Neuronal stem cell (in vitro differentiated cells): Measurements from ENCODE around the gene CD200R1L.

Source experiments
- DNase-seq: peaks from one replicate; pipeline ENCODE4 v3.0.0-alpha.2; 2013; ENCODE audit warnings: low spot score
- H2AFZ ChIP-seq: one replicate; pipeline ENCODE4 v1.6.1; 2013; ENCODE audit warnings: mild to moderate bottlenecking, low read length, inconsistent platforms
- H2AK5ac ChIP-seq: 2 replicates; pipeline ENCODE4 v1.6.1; 2013; ENCODE audit warnings: low read depth, mild to moderate bottlenecking, inconsistent platforms, low read length, moderate library complexity, mixed read lengths
- H2BK120ac ChIP-seq: 2 replicates; pipeline ENCODE4 v1.6.1; 2013; ENCODE audit warnings: low read depth, mild to moderate bottlenecking, inconsistent platforms, low read length, moderate library complexity, mixed read lengths
- H2BK12ac ChIP-seq: one replicate; pipeline ENCODE4 v1.6.1; 2013; ENCODE audit warnings: low read length, inconsistent platforms
- H2BK15ac ChIP-seq: 2 replicates; pipeline ENCODE4 v1.6.1; 2013; ENCODE audit warnings: mild to moderate bottlenecking, low read length, inconsistent platforms, mixed read lengths
- H2BK5ac ChIP-seq: one replicate; pipeline ENCODE4 v1.6.1; 2013; ENCODE audit warnings: inconsistent platforms, mild to moderate bottlenecking, low read length, moderate library complexity
- H3K14ac ChIP-seq: one replicate; pipeline ENCODE4 v1.6.1; 2013; ENCODE audit warnings: low read length, inconsistent platforms
- H3K18ac ChIP-seq: 2 replicates; pipeline ENCODE4 v1.6.1; 2013; ENCODE audit warnings: low read length, inconsistent platforms
- H3K23ac ChIP-seq: 2 replicates; pipeline ENCODE4 v1.6.1; 2013; ENCODE audit warnings: low read depth, mild to moderate bottlenecking, mixed read lengths, low read length, inconsistent platforms; ENCODE audit not compliant: poor library complexity
- H3K27ac ChIP-seq: replicated peaks from 3 replicates; pipeline ENCODE4 v1.5.1; 2013; ENCODE audit warnings: low read length, inconsistent platforms
- H3K27me3 ChIP-seq, 3 experiments: 2 replicates each; pipeline ENCODE4 v1.6.1; 2013; ENCODE audit warnings: low read length in 3 of 3, mild to moderate bottlenecking in 2 of 3, inconsistent platforms in 1 of 3, low read depth in 1 of 3, mixed read lengths in 1 of 3, moderate library complexity in 1 of 3; ENCODE audit not compliant: control insufficient read depth in 3 of 3, insufficient read depth in 3 of 3
- H3K36me3 ChIP-seq, 2 donors: replicated peaks in 1 of 2; 2 replicates each; pipeline ENCODE4 v1.6.1; 2013; ENCODE audit warnings: low read length in 2 of 2; ENCODE audit not compliant: control insufficient read depth in 2 of 2, insufficient read depth in 2 of 2
- H3K4ac ChIP-seq: 2 replicates; pipeline ENCODE4 v1.6.1; 2013; ENCODE audit warnings: inconsistent platforms, mild to moderate bottlenecking, low read length, moderate library complexity
- H3K4me1 ChIP-seq, 2 donors: 1 replicate in 1 of 2; 2 replicates in 1 of 2; pipeline ENCODE4 v1.6.1; 2013; ENCODE audit warnings: low read length in 2 of 2, low read depth in 1 of 2; ENCODE audit not compliant: control insufficient read depth in 2 of 2, insufficient read depth in 1 of 2
- H3K4me2 ChIP-seq: one replicate; pipeline ENCODE4 v1.6.1; 2013; ENCODE audit warnings: mild to moderate bottlenecking, low read length, inconsistent platforms; ENCODE audit not compliant: insufficient read depth, poor library complexity, severe bottlenecking
- H3K4me3 ChIP-seq, 2 donors: 2 replicates each; pipeline ENCODE4 v1.5.1; 2013; ENCODE audit warnings: low read length in 2 of 2, mild to moderate bottlenecking in 2 of 2, inconsistent platforms in 1 of 2, moderate library complexity in 1 of 2
- H3K79me1 ChIP-seq: one replicate; pipeline ENCODE4 v1.6.1; 2013; ENCODE audit warnings: low read depth, mild to moderate bottlenecking, inconsistent platforms, low read length, moderate library complexity
- H3K9ac ChIP-seq: one replicate; pipeline ENCODE4 v1.6.1; 2013; ENCODE audit warnings: mild to moderate bottlenecking, low read depth, low read length, inconsistent platforms; ENCODE audit not compliant: poor library complexity
- H3K9me3 ChIP-seq, 2 donors: replicated peaks in 1 of 2; 2 replicates each; pipeline versions ENCODE3 to v1.6.1; 2013; ENCODE audit warnings: low read length in 2 of 2, mild to moderate bottlenecking in 2 of 2, inconsistent platforms in 1 of 2, low read depth in 1 of 2, mixed read lengths in 1 of 2, moderate library complexity in 1 of 2; ENCODE audit not compliant: control insufficient read depth in 2 of 2, insufficient read depth in 1 of 2
- H4K8ac ChIP-seq: one replicate; pipeline ENCODE4 v1.6.1; 2013; ENCODE audit warnings: low read depth, mild to moderate bottlenecking, inconsistent platforms, low read length, moderate library complexity
- H4K91ac ChIP-seq: one replicate; pipeline ENCODE4 v1.6.1; 2013; ENCODE audit warnings: low read length, low read depth, mild to moderate bottlenecking, inconsistent platforms; ENCODE audit not compliant: poor library complexity
- WGBS, 2 donors: extraction: QIAGEN DNeasy Blood & Tissue Kit; methylation state at CpG; one replicate each; pipeline ENCODE4 v1.1.7; 2013; ENCODE audit warnings: missing lambda C conversion rate in 2 of 2, mixed read lengths in 1 of 2; ENCODE audit not compliant: insufficient read length in 2 of 2, insufficient replicate concordance in 1 of 2; ENCODE audit errors: extremely low coverage in 2 of 2; 5-methylcytosine and 5-hydroxymethylcytosine counted together

The CD200R1L gene

DNA sequence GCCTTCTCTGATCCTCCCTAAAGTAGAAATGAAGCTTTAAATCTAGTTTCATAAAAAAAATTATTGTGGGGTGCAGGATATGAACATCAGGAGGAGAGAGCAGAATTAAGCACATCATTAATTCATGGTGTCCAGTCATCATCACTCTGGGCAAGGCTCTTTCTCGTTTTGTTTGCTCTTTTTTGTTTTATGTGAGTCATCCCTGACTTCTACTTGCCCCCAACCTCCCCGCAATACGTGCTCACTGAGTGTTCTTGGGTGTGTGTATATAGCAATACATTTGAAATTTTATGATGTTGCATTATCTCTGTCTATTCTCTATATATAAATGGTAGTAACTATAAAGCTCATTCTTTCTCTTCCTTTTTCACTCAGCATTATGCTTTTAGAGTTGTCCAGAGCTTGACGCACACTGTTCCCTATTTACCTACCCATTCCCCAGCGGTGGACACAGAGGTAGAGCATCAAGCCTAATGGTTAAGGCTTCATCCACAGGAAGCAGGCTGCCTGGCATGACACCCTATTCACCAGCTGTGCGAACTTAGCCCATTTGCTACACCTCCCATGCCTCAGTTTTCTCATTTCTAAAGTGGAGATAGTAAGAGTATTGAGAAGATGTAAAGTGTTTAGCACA, 72.3 kb downstream of the CD200R1L start:
- Histone ChIP-seq H3K4me3 (no peak overlapping the region), H4K8ac (no peak overlapping the region), H3K4me1 (no peaks in the 10 kb centered on the region), H2BK12ac (no peak overlapping the region), H2BK15ac (no peak overlapping the region), H2AK5ac (no peak overlapping the region), H4K91ac (no peak overlapping the region), H2BK5ac (no peak overlapping the region), H3K18ac (no peak overlapping the region), H2AFZ (no peak overlapping the region), H3K27ac (no peak overlapping the region), H3K23ac (no peak overlapping the region), H3K4me2 (no peak overlapping the region), H3K4ac (no peak overlapping the region), H3K9me3 (no peaks in the 10 kb centered on the region), H3K79me1 (no peaks in the 10 kb centered on the region), H3K9ac (no peak overlapping the region), H3K14ac (no peak overlapping the region), H2BK120ac (no peak overlapping the region), H3K27me3 (no peaks in the 10 kb centered on the region), H3K36me3 (no peaks in the 10 kb centered on the region)
- DNase-seq, result no peak
- no CpG with 5 or more reads among the region's 6 CpGs for WGBS, 2 donors

DNA sequence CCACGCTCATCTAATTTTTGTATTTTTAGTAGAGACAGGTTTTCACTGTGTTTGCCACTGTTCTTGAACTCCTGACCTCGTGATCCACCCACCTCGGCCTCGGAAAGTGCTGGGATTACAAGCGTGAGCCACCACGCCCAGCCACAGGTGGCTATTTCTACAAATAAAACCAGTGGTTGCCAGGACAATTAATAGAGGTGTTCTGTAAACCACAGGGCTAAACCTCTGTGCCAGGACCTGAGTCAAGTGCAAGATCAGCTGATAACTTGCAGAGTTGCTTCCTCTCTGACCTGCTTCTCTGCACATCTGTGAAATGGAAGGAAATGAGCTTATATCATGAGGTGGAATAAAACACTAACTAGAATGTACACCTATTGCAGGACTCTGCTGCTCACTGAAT, 72.8 kb downstream of the CD200R1L start:
- Histone ChIP-seq H3K79me1 (no peaks in the 10 kb centered on the region), H3K18ac (no peak overlapping the region)

DNA sequence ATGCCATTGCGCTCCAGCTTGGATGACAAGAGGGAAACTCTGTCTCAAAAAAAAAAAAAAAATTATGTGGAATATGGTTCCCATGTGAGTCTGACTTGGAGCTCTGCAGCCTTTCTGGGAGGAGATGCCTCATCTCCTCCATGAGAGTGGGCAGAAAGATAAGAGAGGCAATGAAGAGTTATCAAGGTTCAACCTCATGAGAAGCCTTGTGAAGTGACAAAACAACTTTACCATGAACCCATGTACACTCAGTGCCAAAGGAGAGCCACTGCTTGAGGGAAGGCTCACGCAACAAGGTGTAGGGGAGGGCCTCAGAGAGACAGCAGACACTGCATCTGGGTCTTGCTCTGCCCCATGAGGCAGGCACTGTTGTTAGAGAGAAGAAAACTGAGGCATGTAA, 75.7 kb downstream of the CD200R1L start:
- no peaks in the 10 kb centered on the region for H3K27me3 ChIP-seq
- no peak overlapping the region for H2BK15ac ChIP-seq
- no peak overlapping the region for H3K9ac ChIP-seq
- no peak overlapping the region for H2AK5ac ChIP-seq
- H4K8ac ChIP-seq, result no peak overlapping the region
- H3K14ac ChIP-seq, result no peak overlapping the region
- H2BK12ac ChIP-seq, result no peak overlapping the region
- H3K27ac ChIP-seq, result no peak overlapping the region
- H4K91ac ChIP-seq, result no peak overlapping the region
- H3K36me3 ChIP-seq, result no peaks in the 10 kb centered on the region
- no peak overlapping the region for H2AFZ ChIP-seq
- H3K4me3 ChIP-seq, result no peak overlapping the region
- no peaks in the 10 kb centered on the region for H3K79me1 ChIP-seq
- no peak overlapping the region for H2BK120ac ChIP-seq
- no CpG with 5 or more reads among the region's 2 CpGs for WGBS, 2 donors
- H3K23ac ChIP-seq, result no peak overlapping the region
- DNase-seq, result no peak
- no peaks in the 10 kb centered on the region for H3K9me3 ChIP-seq
- H3K4ac ChIP-seq, result no peak overlapping the region
- H3K18ac ChIP-seq, result no peak overlapping the region
- no peaks in the 10 kb centered on the region for H3K4me1 ChIP-seq
- H2BK5ac ChIP-seq, result no peak overlapping the region
- no peak overlapping the region for H3K4me2 ChIP-seq

More for the DNA sequence above, 72.8 kb downstream of the CD200R1L start:
- no peak overlapping the region for H2BK5ac ChIP-seq
- no peak overlapping the region for H3K4me3 ChIP-seq
- no peak overlapping the region for H3K27ac ChIP-seq
- no peaks in the 10 kb centered on the region for H3K4me1 ChIP-seq
- no peaks in the 10 kb centered on the region for H3K36me3 ChIP-seq
- H2BK15ac ChIP-seq, result no peak overlapping the region
- H3K9ac ChIP-seq, result no peak overlapping the region
- no peaks in the 10 kb centered on the region for H3K9me3 ChIP-seq
- no peaks in the 10 kb centered on the region for H3K27me3 ChIP-seq
- WGBS, 2 donors, result no CpG with 5 or more reads among the region's 6 CpGs
- H2BK12ac ChIP-seq, result no peak overlapping the region
- H3K14ac ChIP-seq, result no peak overlapping the region
- no peak overlapping the region for H4K8ac ChIP-seq
- H3K4ac ChIP-seq, result no peak overlapping the region
- no peak overlapping the region for H3K4me2 ChIP-seq
- no peak overlapping the region for H2BK120ac ChIP-seq
- no peak overlapping the region for H4K91ac ChIP-seq
- no peak overlapping the region for H2AK5ac ChIP-seq
- no peak for DNase-seq
- no peak overlapping the region for H2AFZ ChIP-seq
- H3K23ac ChIP-seq, result no peak overlapping the region

DNA sequence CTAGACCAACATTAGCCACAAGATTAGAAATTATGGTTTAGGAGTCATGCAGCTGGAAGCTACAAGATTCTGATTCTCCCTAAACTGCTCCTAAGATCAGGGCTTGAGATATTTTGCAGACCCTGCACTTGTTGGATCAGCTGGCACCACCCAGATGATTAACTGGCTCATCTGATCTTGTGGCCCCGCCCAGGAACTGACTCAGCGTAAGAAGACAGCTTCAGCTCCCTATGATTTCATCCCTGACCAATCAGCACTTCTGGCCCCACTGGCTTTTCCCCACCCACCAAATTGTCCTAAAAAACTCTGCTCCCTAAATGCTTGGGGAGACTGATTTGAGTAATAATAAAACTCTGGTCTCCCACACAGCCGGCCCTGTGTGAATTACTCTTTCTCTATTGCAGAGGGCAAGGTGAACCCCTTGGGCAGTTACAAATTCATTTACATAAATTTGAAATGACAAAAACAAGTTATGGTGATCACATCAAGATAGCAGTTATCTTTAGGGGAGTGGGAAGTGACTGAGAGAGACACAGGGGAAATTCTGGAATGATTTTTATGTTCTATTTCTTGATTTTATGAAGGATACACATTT, 76.5 kb downstream of the CD200R1L start:
- Histone ChIP-seq H3K9ac (no peak overlapping the region), H3K14ac (no peak overlapping the region), H2BK120ac (no peak overlapping the region), H3K4me3 (no peak overlapping the region), H3K27ac (no peak overlapping the region), H3K36me3 (no peaks in the 10 kb centered on the region), H4K91ac (no peak overlapping the region), H3K23ac (no peak overlapping the region), H2AK5ac (no peak overlapping the region), H3K18ac (no peak overlapping the region), H2AFZ (no peak overlapping the region), H3K4ac (no peak overlapping the region), H2BK15ac (no peak overlapping the region), H3K9me3 (no peaks in the 10 kb centered on the region), H3K4me2 (no peak overlapping the region), H3K4me1 (no peaks in the 10 kb centered on the region), H2BK12ac (no peak overlapping the region), H2BK5ac (no peak overlapping the region), H3K27me3 (no peaks in the 10 kb centered on the region), H4K8ac (no peak overlapping the region), H3K79me1 (no peaks in the 10 kb centered on the region)
- DNase-seq, result no peak
- no CpG with 5 or more reads among the region's 3 CpGs for WGBS, 2 donors
